Astrocyte (in vitro differentiated cells and primary cell): ENCODE data around the gene AJAP1. TPM values are rescaled to one million over a fixed set of nuclear protein-coding genes. Genes with fewer than 3 reads are reported as not detected.

Experiments
- DNase-seq: peaks from one replicate; pipeline ENCODE4 v3.0.0-alpha.2; 2010; ENCODE audit warnings: low read depth
- FAIRE-seq: peaks from 2 replicates; lab custom pipeline; 2011; peaks lifted over from hg19 to GRCh38; lab: Jason Lieb, UNC
- H2AFZ ChIP-seq: 2 replicates; pipeline ENCODE4 v1.6.0; 2012; ENCODE audit warnings: low read depth, low read length, inconsistent platforms
- H3K27ac ChIP-seq: 2 replicates; pipeline ENCODE4 v1.5.1; 2011; ENCODE audit warnings: low read depth, low read length, inconsistent platforms
- H3K27me3 ChIP-seq: 2 replicates; pipeline ENCODE4 v1.6.0; 2011; ENCODE audit warnings: low read length, inconsistent platforms; ENCODE audit not compliant: insufficient read depth
- H3K36me3 ChIP-seq: 2 replicates; pipeline ENCODE4 v1.5.1; 2011; ENCODE audit warnings: low read length, inconsistent platforms; ENCODE audit not compliant: insufficient read depth
- H3K4me1 ChIP-seq: 2 replicates; pipeline ENCODE4 v1.5.1; 2011; ENCODE audit warnings: low read length, inconsistent platforms; ENCODE audit not compliant: insufficient read depth
- H3K4me2 ChIP-seq: 2 replicates; pipeline ENCODE4 v1.6.0; 2012; ENCODE audit warnings: low read length, inconsistent platforms
- H3K4me3 ChIP-seq: 2 replicates; pipeline ENCODE4 v1.5.1; 2011; ENCODE audit warnings: low read depth, mild to moderate bottlenecking, low read length, inconsistent platforms; ENCODE audit not compliant: insufficient read depth
- H3K79me2 ChIP-seq: 2 replicates; pipeline ENCODE4 v1.6.0; 2012; ENCODE audit warnings: mild to moderate bottlenecking, low read length, inconsistent platforms; ENCODE audit not compliant: insufficient read depth
- H3K9ac ChIP-seq: 2 replicates; pipeline ENCODE4 v1.6.0; 2012; ENCODE audit warnings: mild to moderate bottlenecking, low read length, inconsistent platforms
- H3K9me3 ChIP-seq: 2 replicates; pipeline ENCODE4 v1.5.1; 2012; ENCODE audit warnings: low read depth, mild to moderate bottlenecking, low read length, inconsistent platforms; ENCODE audit not compliant: insufficient read depth
- H4K20me1 ChIP-seq: 2 replicates; pipeline ENCODE4 v1.6.0; 2012; ENCODE audit warnings: low read length, inconsistent platforms; ENCODE audit not compliant: insufficient read depth
- H3K27ac Mint-ChIP-seq: one replicate; pipeline ENCODE4 v1.8.0; 2021; ENCODE audit warnings: mild to moderate bottlenecking, mixed read lengths; ENCODE audit not compliant: unreplicated experiment
- H3K27me3 Mint-ChIP-seq: one replicate; pipeline ENCODE4 v1.8.0; 2021; ENCODE audit warnings: low read depth, mixed read lengths; ENCODE audit not compliant: unreplicated experiment
- H3K36me3 Mint-ChIP-seq: one replicate; pipeline ENCODE4 v1.8.0; 2021; ENCODE audit warnings: low read depth, mixed read lengths; ENCODE audit not compliant: unreplicated experiment
- H3K4me1 Mint-ChIP-seq: one replicate; pipeline ENCODE4 v1.8.0; 2021; ENCODE audit warnings: low read depth, mixed read lengths; ENCODE audit not compliant: unreplicated experiment
- H3K4me3 Mint-ChIP-seq: one replicate; pipeline ENCODE4 v1.8.0; 2021; ENCODE audit warnings: mild to moderate bottlenecking, moderate library complexity, mixed read lengths; ENCODE audit not compliant: unreplicated experiment
- H3K9me3 Mint-ChIP-seq: one replicate; pipeline ENCODE4 v1.8.0; 2021; ENCODE audit warnings: mild to moderate bottlenecking, mixed read lengths; ENCODE audit not compliant: unreplicated experiment
- EZH2 ChIP-seq: IDR thresholded peaks from 2 replicates; pipeline ENCODE4 v1.6.1; 2012; ENCODE audit warnings: mild to moderate bottlenecking, low read length, inconsistent platforms; ENCODE audit not compliant: insufficient read depth
- total RNA-seq: library from RNA; stranded (reverse); gene quantifications from 2 replicates; pipeline ENCODE4 v1.2.1, GENCODE V29; 2021
- TF ChIP-seq, protein P1 (sequence below): IDR thresholded peaks from 2 replicates; pipeline ENCODE4 v1.5.1; 2011; ENCODE audit warnings: low read depth, mild to moderate bottlenecking, inconsistent platforms, low read length, moderate library complexity; ENCODE audit not compliant: insufficient read depth

AJAP1 gene
- total RNA-seq, 1 donor from 2014 or later, result 0.34 TPM

GRCh38 chr1:4728319-4729089, 74.1 kb downstream of the AJAP1 start:
- FAIRE-seq (no peak), DNase-seq (no peak)
- no peak overlapping the region for H3K27ac ChIP-seq
- H2AFZ ChIP-seq, result no peak overlapping the region
- H3K9me3 ChIP-seq, result peaks cover under 1% of the 10 kb centered on the region
- Mint-ChIP-seq H3K27me3 (peaks cover 51% of the 10 kb centered on the region), H3K4me3 (no peak overlapping the region), H3K9me3 (no peaks in the 10 kb centered on the region), H3K27ac (no peak overlapping the region), H3K36me3 (no peaks in the 10 kb centered on the region), H3K4me1 (no peaks in the 10 kb centered on the region)
- TF ChIP-seq, protein P1, sequence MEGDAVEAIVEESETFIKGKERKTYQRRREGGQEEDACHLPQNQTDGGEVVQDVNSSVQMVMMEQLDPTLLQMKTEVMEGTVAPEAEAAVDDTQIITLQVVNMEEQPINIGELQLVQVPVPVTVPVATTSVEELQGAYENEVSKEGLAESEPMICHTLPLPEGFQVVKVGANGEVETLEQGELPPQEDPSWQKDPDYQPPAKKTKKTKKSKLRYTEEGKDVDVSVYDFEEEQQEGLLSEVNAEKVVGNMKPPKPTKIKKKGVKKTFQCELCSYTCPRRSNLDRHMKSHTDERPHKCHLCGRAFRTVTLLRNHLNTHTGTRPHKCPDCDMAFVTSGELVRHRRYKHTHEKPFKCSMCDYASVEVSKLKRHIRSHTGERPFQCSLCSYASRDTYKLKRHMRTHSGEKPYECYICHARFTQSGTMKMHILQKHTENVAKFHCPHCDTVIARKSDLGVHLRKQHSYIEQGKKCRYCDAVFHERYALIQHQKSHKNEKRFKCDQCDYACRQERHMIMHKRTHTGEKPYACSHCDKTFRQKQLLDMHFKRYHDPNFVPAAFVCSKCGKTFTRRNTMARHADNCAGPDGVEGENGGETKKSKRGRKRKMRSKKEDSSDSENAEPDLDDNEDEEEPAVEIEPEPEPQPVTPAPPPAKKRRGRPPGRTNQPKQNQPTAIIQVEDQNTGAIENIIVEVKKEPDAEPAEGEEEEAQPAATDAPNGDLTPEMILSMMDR, result no peak
- no peak for TF ChIP-seq EZH2
- no peak overlapping the region for H3K4me3 ChIP-seq
- H3K4me2 ChIP-seq, result no peak overlapping the region
- H4K20me1 ChIP-seq, result no peaks in the 10 kb centered on the region
- no peak overlapping the region for H3K9ac ChIP-seq
- H3K36me3 ChIP-seq, result no peaks in the 10 kb centered on the region
- H3K27me3 ChIP-seq, result no peaks in the 10 kb centered on the region
- no peaks in the 10 kb centered on the region for H3K79me2 ChIP-seq
- H3K4me1 ChIP-seq, result no peaks in the 10 kb centered on the region

DNA sequence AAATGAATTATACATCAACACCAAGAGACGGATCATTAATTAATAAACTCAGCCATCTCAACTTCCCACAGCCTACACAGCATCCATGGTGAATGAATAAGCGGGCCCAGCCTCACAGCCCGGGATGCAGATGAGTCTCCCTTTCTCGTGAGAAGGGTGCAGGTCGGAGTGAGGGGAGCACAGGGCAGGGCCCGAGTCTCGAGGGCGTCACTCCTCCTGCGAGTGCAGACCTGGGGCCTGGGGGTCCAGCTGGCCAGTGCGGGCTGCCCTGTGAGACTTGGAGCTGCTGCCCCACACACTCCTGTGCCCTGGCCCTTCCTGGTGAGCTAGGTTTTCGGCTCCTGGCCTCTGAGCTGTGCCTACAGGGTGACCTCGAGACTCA, 74.7 kb downstream of the AJAP1 start:
- Mint-ChIP-seq H3K27ac (no peak overlapping the region), H3K4me3 (no peak overlapping the region), H3K4me1 (no peaks in the 10 kb centered on the region), H3K36me3 (no peaks in the 10 kb centered on the region), H3K27me3 (peaks cover 48% of the 10 kb centered on the region), H3K9me3 (no peaks in the 10 kb centered on the region)
- H3K36me3 ChIP-seq, result no peaks in the 10 kb centered on the region
- no peak for TF ChIP-seq EZH2
- TF ChIP-seq, protein P1, result no peak
- no peaks in the 10 kb centered on the region for H3K27me3 ChIP-seq
- DNase-seq (no peak), FAIRE-seq (no peak)
- H3K27ac ChIP-seq, result no peak overlapping the region
- H3K9ac ChIP-seq, result no peak overlapping the region
- H3K4me1 ChIP-seq, result no peaks in the 10 kb centered on the region
- no peaks in the 10 kb centered on the region for H3K79me2 ChIP-seq
- no peak overlapping the region for H3K4me2 ChIP-seq
- H2AFZ ChIP-seq, result no peak overlapping the region
- no peaks in the 10 kb centered on the region for H3K9me3 ChIP-seq
- no peaks in the 10 kb centered on the region for H4K20me1 ChIP-seq
- H3K4me3 ChIP-seq, result no peak overlapping the region

- Histone ChIP-seq H3K9ac (no peak overlapping the region), H4K20me1 (no peaks in the 10 kb centered on the region), H3K9me3 (no peaks in the 10 kb centered on the region), H3K4me2 (no peak overlapping the region), H2AFZ (no peak overlapping the region), H3K27ac (no peak overlapping the region), H3K4me3 (no peak overlapping the region), H3K79me2 (no peaks in the 10 kb centered on the region), H3K27me3 (no peaks in the 10 kb centered on the region), H3K36me3 (no peaks in the 10 kb centered on the region), H3K4me1 (no peaks in the 10 kb centered on the region)
- no peak overlapping the region for H3K27ac Mint-ChIP-seq
- H3K9me3 Mint-ChIP-seq, result no peaks in the 10 kb centered on the region
- FAIRE-seq, result no peak
- H3K4me3 Mint-ChIP-seq, result no peak overlapping the region
- H3K36me3 Mint-ChIP-seq, result no peaks in the 10 kb centered on the region
- H3K27me3 Mint-ChIP-seq, result peaks cover 51% of the 10 kb centered on the region
- H3K4me1 Mint-ChIP-seq, result no peaks in the 10 kb centered on the region
- TF ChIP-seq, protein P1, result no peak
- no peak for TF ChIP-seq EZH2
- DNase-seq, result no peak
These were observed 75.7 kb downstream of the AJAP1 start for GRCh38 chr1:4730078-4730477.
